ENCODE data around the gene ANO4.
"Not testable (repeated sequence)": the region's sequence is repeated elsewhere in the genome, so short reads cannot be mapped to it uniquely, and the experiment has no call there.

ANO4 gene

GRCh38 chr12:100875771-100876170 lies 81.2 kb downstream of the ANO4 start:
- no peak for DNase-seq

- no peak for DNase-seq
Measured at GRCh38 chr12:100877776-100878175, 83.2 kb downstream of the ANO4 start.

DNA sequence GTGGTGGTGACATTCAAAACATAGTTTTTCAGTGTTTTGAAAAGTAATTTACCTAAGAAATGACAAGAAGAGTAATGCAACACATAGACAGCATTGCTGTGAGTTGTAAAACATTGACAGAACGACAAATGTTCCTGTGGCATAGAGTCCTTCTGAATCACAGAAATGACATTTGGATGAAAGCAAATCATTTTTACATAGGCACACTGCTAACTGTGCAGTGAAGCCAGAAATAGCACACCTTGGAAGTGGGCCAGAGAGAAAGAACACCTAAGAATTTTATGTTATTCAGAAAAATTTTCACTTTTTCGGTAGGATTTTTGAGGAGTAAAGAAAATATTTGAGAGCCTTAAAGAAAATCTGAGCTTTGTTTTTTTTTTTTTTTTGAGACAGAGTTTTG lies 100.6 kb downstream of the ANO4 start:
- DNase-seq: no peak

DNA sequence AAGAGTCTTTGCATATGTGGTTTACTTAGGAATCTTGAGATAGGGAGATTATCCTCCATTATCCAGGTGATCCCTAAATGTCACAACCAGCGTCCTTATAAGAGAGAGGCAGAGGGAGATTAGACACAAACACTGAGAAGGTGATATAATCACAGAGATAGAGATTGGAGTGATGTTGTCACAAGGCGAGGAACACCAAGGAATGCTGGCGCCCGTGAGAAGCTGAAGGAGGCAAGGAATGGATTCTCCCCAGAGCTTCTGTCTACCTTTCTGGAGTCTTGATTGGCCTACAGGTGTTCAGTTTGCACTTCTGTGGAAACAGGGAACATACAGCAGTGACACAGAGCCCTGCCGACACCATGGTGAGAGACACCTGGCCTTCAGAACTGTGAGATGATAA lies 101.6 kb downstream of the ANO4 start:
- no peak for DNase-seq

DNA sequence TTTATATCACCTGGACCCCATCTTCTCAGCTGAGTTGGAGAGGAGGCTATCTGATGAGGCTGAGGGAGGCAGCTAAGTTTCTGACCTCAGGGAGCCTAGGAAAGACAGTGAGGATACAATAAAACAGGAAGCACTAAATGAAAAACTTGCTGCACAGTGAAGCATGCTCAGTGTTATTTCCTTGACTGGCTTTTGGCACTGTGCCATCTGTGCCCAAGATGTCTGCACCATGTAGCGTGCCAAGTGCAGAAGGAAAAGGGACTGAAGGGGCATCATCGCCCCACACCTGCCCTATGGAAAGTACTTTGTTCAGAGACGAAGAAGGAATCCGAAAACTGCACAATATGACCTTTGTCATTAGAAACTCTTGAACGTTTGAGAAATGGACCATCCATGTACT lies 102.7 kb downstream of the ANO4 start:
- DNase-seq: no peak

GRCh38 chr12:100899301-100899700 lies 104.7 kb downstream of the ANO4 start:
- no peak for DNase-seq

DNA sequence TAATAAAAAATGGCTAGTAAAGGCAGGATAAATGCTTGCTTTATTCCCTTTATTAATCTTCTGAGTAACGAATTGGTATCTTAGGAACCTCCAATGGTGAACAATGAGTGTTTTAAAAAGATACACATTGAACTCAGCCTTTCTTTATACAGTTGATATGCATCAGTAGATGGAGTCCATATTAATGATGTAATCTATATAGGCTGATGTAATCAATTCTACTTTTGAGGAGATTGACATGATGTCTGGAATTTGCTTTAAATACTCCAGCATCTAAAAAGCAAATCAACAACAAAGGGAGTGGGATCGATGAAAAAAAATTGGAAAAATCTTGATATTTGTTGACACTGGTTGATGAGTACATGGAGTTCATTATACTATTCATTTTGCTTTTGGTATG lies 106.2 kb downstream of the ANO4 start:
- no peak for DNase-seq

DNA sequence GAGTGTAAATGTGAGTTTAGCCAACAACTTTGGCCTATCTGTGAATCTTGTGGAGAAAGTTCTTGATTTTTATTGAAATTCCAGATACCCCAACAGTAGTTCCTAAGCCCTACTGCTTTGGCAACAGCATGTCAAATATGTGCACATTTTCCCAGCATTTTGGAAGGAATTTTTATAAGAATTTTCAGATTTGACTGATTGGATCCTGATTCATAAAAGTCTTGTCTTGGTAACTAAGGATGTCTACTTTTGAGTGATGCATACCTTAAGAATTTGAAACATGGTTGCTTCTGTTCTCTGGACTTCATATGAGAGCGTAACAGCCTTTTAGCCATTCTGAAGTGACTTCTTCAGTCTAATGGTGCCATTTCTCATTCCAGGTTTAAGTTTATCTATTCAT lies 106.7 kb downstream of the ANO4 start:
- DNase-seq: no peak

- DNase-seq: no peak
Measured at GRCh38 chr12:100904270-100904669, 109.7 kb downstream of the ANO4 start.

- no peak for DNase-seq
Measured at GRCh38 chr12:100908501-100908900, 113.9 kb downstream of the ANO4 start.

GRCh38 chr12:100913872-100914592 lies 119.5 kb downstream of the ANO4 start:
- DNase-seq: no peak

- DNase-seq: no peak
Measured at GRCh38 chr12:100919116-100919515, 124.5 kb downstream of the ANO4 start.

GRCh38 chr12:100920493-100920892 lies 125.9 kb downstream of the ANO4 start:
- DNase-seq: no peak

DNA sequence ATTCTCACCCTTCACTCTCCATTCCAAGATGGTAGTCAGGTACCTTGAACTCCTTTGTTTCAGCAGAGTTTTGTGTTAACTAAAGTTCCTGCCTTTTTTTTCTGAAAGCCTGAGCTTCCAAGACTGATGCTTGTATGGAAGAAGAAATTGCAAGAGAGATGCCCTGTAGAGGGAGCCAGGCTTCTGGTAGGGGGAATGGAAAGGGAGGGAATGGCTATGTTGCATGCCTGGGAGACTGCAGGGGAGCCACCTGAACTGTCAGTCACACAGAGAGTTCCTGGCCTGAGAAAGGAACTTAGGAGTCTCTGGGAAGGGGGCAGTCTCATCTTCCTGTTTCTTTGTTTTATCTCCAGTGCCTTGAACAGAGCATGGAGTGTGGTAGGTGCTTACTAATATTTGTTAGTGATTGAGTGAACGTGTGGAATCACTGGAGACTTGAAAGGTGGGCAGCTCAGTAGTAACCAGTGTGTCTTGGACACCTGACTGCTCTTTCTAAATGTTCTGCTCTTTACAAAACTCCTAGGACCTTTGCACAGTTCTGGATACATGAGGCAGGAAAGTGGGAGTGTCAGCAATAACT lies 132.2 kb downstream of the ANO4 start:
- DNase-seq: no peak

DNA sequence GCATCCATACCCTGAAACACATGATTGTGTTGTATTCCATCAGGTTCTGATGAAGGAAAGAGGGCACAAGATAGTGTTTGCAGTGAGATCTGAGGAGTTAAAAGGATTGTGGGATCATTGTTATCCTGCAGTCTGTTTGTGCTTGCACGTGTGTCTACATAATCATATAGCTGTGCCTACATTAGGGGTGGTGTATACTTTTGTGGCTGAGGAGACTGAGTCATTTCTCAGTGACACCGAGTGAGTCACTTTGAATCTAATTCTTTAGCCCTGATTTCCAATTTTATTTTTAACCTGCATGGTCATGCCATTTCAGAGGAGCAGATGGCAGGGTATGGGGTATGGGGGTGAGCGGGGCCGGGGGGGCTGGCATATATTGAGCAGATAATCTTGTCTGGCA lies 133.2 kb downstream of the ANO4 start:
- no peak for DNase-seq

GRCh38 chr12:100932571-100932970 lies 138.0 kb downstream of the ANO4 start:
- DNase-seq: no peak

DNA sequence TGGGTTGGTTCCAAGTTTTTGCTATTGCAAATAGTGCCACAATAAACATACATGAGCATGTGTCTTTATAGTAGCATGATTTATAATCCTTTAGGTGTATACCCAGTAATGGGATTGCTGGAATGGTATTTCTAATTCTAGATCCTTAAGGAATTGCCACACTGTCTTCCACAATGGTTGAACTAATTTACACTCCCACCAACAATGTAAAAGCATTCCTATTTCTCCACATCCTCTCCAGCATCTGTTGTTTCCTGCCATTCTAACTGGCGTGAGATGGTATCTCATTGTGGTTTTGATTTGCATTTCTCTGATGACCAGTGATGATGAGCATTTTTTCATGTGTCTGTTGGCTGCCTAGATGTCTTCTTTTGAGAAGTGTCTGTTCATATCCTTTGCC lies 139.0 kb downstream of the ANO4 start:
- not testable (repeated sequence) for DNase-seq

DNA sequence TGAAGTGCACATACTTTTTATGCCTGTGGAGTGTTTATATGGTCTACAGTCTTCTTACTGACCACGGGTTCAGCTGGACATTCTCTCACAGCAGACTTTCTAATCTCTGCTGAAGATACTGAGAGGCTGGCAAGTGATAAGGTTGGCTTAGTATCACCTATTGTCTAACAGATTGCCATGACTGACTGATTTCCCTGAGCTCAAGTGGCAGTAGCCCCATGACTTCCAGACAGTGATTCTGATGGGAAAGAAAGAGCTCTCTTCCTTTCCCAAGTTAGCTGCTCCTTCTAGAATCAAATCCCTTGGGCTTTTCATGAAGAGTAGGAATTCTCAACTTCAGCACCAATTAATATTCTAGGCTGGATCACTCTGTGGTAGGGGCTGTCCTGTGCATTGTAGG lies 141.4 kb downstream of the ANO4 start:
- no peak for DNase-seq

DNA sequence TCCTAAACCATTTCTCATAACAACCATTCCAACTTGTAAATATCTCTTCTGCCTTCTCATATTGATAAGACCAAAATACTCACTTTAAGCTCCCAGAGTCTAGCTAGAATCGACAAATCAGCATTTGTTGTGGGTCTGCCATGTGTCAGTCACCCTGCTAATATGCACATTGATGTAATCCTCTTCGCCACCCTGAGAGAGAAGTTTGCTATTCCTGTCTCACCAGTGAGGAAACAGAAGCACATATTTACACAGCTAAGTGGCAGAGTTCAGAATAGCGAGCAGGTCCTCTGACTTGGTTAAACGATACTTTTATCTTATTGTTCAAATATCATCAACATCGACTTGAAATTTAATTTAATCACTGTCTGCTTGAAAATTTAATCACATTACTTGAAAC lies 142.1 kb downstream of the ANO4 start:
- no peak for DNase-seq

GRCh38 chr12:100940503-100940902 lies 145.9 kb downstream of the ANO4 start:
- no peak for DNase-seq

GRCh38 chr12:100942984-100943749 lies 148.6 kb downstream of the ANO4 start:
- no peak for DNase-seq

GRCh38 chr12:100951756-100952155 lies 157.2 kb downstream of the ANO4 start:
- DNase-seq: no peak

- DNase-seq: no peak
Measured at GRCh38 chr12:100953217-100953616, 158.6 kb downstream of the ANO4 start.

DNA sequence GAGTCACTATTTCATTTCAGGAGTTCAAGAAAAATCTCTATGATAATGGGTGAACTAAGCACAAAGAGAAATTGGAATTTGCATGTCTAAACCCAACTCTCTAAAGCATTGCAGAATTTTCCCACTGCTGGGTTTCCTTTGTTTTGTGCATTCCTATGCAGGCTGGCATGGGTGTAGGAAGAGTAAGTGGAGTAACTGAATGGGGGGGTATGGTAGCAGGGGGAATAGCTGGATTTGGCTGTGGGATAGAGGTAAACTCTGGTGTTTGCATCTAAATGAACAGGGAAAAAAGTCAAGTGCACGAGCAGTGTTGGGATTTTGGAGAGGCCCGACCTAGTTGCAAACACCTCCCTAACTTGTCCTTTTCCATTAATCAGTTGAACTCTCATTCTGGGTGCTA lies 159.1 kb downstream of the ANO4 start:
- DNase-seq: no peak
